Thyroid gland (tissue), 4 donors: ENCODE results near the gene POLR2M. TPM values are rescaled to one million over a fixed set of nuclear protein-coding genes. Genes with fewer than 3 reads are reported as not detected.

Experiments
- DNase-seq, 2 donors: peaks; one replicate each; pipeline ENCODE4 v3.0.0-alpha.2; 2019
- H3K27ac ChIP-seq, 3 donors: fragments of 200-600 bp; sonication (generic); 1 replicate in 2 of 3; 2 replicates in 1 of 3; pipeline ENCODE4 v1.5.1; 2016 to 2019; ENCODE audit warnings: mild to moderate bottlenecking in 1 of 3, moderate library complexity in 1 of 3
- H3K27me3 ChIP-seq: fragments of 200-600 bp; sonication (generic); one replicate; pipeline ENCODE4 v1.5.1; 2019
- H3K36me3 ChIP-seq, 2 donors: fragments of 200-600 bp; sonication (generic); one replicate each; pipeline ENCODE4 v1.5.1; 2016 to 2019
- H3K4me1 ChIP-seq, 2 donors: fragments of 200-600 bp; sonication (generic); one replicate each; pipeline ENCODE4 v1.5.1; 2017 to 2019
- H3K4me3 ChIP-seq, 3 donors: fragments of 200-600 bp; sonication (generic); replicated peaks in 1 of 3; 1 replicate in 2 of 3; 2 replicates in 1 of 3; pipeline ENCODE4 v1.5.1; 2016; ENCODE audit warnings: mild to moderate bottlenecking in 1 of 3
- H3K9me3 ChIP-seq: fragments of 200-600 bp; sonication (generic); one replicate; pipeline ENCODE4 v1.5.1; 2017
- CTCF ChIP-seq, 6 experiments: fragments of 200-600 bp in 3 of 6; fragments of 450-650 bp in 3 of 6; sonication (generic) in 3 of 6; IDR thresholded peaks; one replicate each; pipeline ENCODE4 v1.5.1; 2016 to 2019; ENCODE audit warnings: antibody characterized with exemption in 6 of 6, mild to moderate bottlenecking in 2 of 6, inconsistent platforms in 1 of 6, moderate library complexity in 1 of 6
- POLR2A ChIP-seq, 2 donors: fragments of 450-650 bp; IDR thresholded peaks; one replicate each; pipeline ENCODE4 v1.6.1; 2017; ENCODE audit warnings: antibody characterized with exemption in 2 of 2, mild to moderate bottlenecking in 2 of 2, moderate library complexity in 1 of 2
- WGBS, 2 donors: methylation state at CpG; one replicate each; pipeline ENCODE4 v1.1.5; 2017; 5-methylcytosine and 5-hydroxymethylcytosine counted together
- intact Hi-C: fragments of 100-400 bp; cut with DNase I; formaldehyde crosslinking; loops from one replicate; pipeline ENCODE4 v1.15.1; 2023
- total RNA-seq, 4 donors: library from RNA; depleted of rRNA; stranded (reverse); fragments of >200 nt; gene quantifications; one replicate each; pipeline ENCODE4 v1.2.3, GENCODE V29; 2016

Gene POLR2M
- total RNA-seq, 4 donors from 2014 or later, result 63.2 to 269 (median 70.6) TPM

GRCh38 chr15:57761562-57761961, 55.0 kb downstream of the POLR2M start:
- 98 to 100% methylated on average over 1 of the region's 1 CpG for WGBS, 2 donors
- no peaks in the 10 kb centered on the region for H3K9me3 ChIP-seq
- H3K36me3 ChIP-seq, result no peaks in the 10 kb centered on the region
- TF ChIP-seq POLR2A (IDR thresholded peaks at IDR 0.05), result no peak
- TF ChIP-seq CTCF (IDR thresholded peaks at IDR 0.05), result no peak
- no peaks in the 10 kb centered on the region for H3K4me1 ChIP-seq
- no peak overlapping the region for H3K4me3 ChIP-seq
- H3K27me3 ChIP-seq, result no peaks in the 10 kb centered on the region
- intact Hi-C loops, result no loop called here
- H3K27ac ChIP-seq, result no peak overlapping the region
- no peak for DNase-seq

- intact Hi-C loops, result no loop called here
- Histone ChIP-seq H3K27me3 (no peaks in the 10 kb centered on the region), H3K36me3 (no peaks in the 10 kb centered on the region), H3K4me1 (no peaks in the 10 kb centered on the region), H3K27ac (no peak overlapping the region), H3K9me3 (no peaks in the 10 kb centered on the region), H3K4me3 (no peak overlapping the region)
- 95 to 97% methylated on average over 4 of the region's 4 CpGs for WGBS, 2 donors
- no peak for DNase-seq
- TF ChIP-seq CTCF (IDR thresholded peaks at IDR 0.05), result no peak
- TF ChIP-seq POLR2A (IDR thresholded peaks at IDR 0.05), result no peak
Observed at GRCh38 chr15:57762302-57762701, 55.8 kb downstream of the POLR2M start.

- Histone ChIP-seq H3K9me3 (no peaks in the 10 kb centered on the region), H3K4me3 (no peak overlapping the region), H3K4me1 (no peaks in the 10 kb centered on the region), H3K36me3 (no peaks in the 10 kb centered on the region), H3K27me3 (no peaks in the 10 kb centered on the region), H3K27ac (no peak overlapping the region)
- 87 to 89% methylated on average over 5 of the region's 5 CpGs for WGBS, 2 donors
- intact Hi-C loops, result no loop called here
- TF ChIP-seq POLR2A (IDR thresholded peaks at IDR 0.05), result no peak
- TF ChIP-seq CTCF (IDR thresholded peaks at IDR 0.05), result no peak
- DNase-seq, result no peak
Observed at GRCh38 chr15:57763176-57763964, 56.9 kb downstream of the POLR2M start.

Other genes starting within 250 kb of the POLR2M start
- gene MYZAP, start 114.8 kb upstream of the POLR2M start, total RNA-seq, result 10 to 100 TPM in 1 of 4 donors, 1 to 10 TPM in 3; 3.2 to 20.7 (median 6.4) TPM